Tibial nerve (tissue), 4 donors: ENCODE data around the gene FTMT. TPM values are rescaled to one million over a fixed set of nuclear protein-coding genes. Genes with fewer than 3 reads are reported as not detected.

Experiments used
- DNase-seq, 2 donors: peaks; one replicate each; pipeline ENCODE4 v3.0.0-alpha.2; 2019; ENCODE audit warnings: low spot score in 2 of 2
- H3K27ac ChIP-seq, 4 donors: fragments of 200-600 bp; sonication (generic) in 3 of 4; one replicate each; pipeline ENCODE4 v1.5.1; 2017 to 2019; ENCODE audit warnings: mild to moderate bottlenecking in 1 of 4
- H3K27me3 ChIP-seq, 2 donors: fragments of 200-600 bp; sonication (generic) in 1 of 2; one replicate each; pipeline versions ENCODE4 v1.5.1 to v1.6.0; 2017 to 2019
- H3K36me3 ChIP-seq, 3 donors: fragments of 200-600 bp; sonication (generic); one replicate each; pipeline ENCODE4 v1.5.1; 2018 to 2019
- H3K4me1 ChIP-seq, 4 donors: fragments of 200-600 bp; sonication (generic) in 3 of 4; one replicate each; pipeline ENCODE4 v1.5.1; 2017 to 2019
- H3K4me3 ChIP-seq, 4 donors: fragments of 200-600 bp; sonication (generic) in 3 of 4; one replicate each; pipeline ENCODE4 v1.5.1; 2017 to 2019; ENCODE audit warnings: mild to moderate bottlenecking in 1 of 4, moderate library complexity in 1 of 4
- H3K9me3 ChIP-seq, 4 donors: fragments of 200-600 bp; sonication (generic) in 3 of 4; one replicate each; pipeline ENCODE4 v1.5.1; 2017 to 2019
- EP300 ChIP-seq, 2 donors: sonication (generic); formaldehyde crosslinking; IDR thresholded peaks; one replicate each; pipeline ENCODE4 v1.6.1; 2017; ENCODE audit warnings: antibody characterized with exemption in 2 of 2, mild to moderate bottlenecking in 1 of 2
- POLR2A ChIP-seq, 2 donors: fragments of 450-650 bp; IDR thresholded peaks; one replicate each; pipeline ENCODE4 v1.6.1; 2017; ENCODE audit warnings: antibody characterized with exemption in 2 of 2, mild to moderate bottlenecking in 2 of 2, moderate library complexity in 2 of 2
- WGBS, 2 donors: methylation state at CpG; one replicate each; pipeline ENCODE4 v1.1.5; 2018; 5-methylcytosine and 5-hydroxymethylcytosine counted together
- total RNA-seq, 4 donors: library from RNA; depleted of rRNA; stranded (reverse); fragments of >200 nt; gene quantifications; one replicate each; pipeline ENCODE4 v1.1.0, GENCODE V29; 2016
- TF ChIP-seq, protein P1 (sequence below), 5 experiments: fragments of 200-600 bp in 3 of 5; fragments of 450-650 bp in 2 of 5; sonication (generic) in 3 of 5; IDR thresholded peaks; one replicate each; pipeline ENCODE4 v1.5.1; 2016 to 2019; ENCODE audit warnings: antibody characterized with exemption in 5 of 5, mild to moderate bottlenecking in 3 of 5, moderate library complexity in 2 of 5

Gene FTMT
- total RNA-seq, 4 donors from 2014 or later = not detected

DNA sequence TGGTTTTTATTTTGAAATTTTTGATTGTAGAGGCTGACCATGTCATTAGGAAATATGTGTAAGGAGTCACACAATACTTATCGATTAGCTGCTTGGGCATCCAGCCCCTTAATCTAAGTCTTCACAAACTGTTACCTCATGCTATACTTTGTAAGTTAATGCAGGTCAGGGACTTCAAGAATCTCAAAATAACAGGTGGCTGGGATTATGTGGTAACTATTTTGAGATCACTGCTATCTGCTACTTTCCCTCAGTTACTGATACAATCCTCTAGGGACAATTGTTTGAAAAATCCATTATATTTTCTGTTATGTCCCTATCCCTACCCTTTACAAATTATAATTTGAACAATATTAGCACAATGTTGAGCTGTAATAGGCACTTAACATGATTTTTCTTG is 21.7 kb downstream of the FTMT start:
- WGBS, 2 donors = 92 to 96% methylated on average over 1 of the region's 1 CpG
- no peak for DNase-seq
- no peaks in the 10 kb centered on the region for H3K27me3 ChIP-seq

DNA sequence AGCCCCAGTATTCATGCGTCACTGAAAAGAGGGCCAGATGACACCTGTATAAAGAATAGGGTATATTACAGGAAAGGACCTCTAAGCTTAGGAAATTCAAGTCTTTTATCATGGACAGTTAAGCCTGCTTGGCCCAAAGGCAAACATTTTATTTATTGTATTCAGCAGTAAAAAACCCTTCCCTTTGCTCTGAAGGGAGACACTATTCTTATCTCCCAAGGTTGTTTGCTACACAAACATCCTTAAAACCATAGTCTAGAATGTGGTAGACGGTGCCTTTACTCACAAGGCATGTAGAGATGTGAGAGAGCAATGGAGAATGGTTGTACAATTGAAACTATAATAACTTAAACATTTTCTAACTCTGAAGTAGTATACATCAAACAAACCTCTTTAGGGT is 33.9 kb downstream of the FTMT start:
- H3K27ac ChIP-seq = no peak overlapping the region
- no peaks in the 10 kb centered on the region for H3K27me3 ChIP-seq
- no peaks in the 10 kb centered on the region for H3K4me1 ChIP-seq
- no peaks in the 10 kb centered on the region for H3K9me3 ChIP-seq
- H3K36me3 ChIP-seq = no peaks in the 10 kb centered on the region
- 86 to 87% methylated on average over 2 of the region's 2 CpGs for WGBS, 2 donors
- no peak for TF ChIP-seq EP300 (IDR thresholded peaks at IDR 0.05)
- TF ChIP-seq, protein P1, sequence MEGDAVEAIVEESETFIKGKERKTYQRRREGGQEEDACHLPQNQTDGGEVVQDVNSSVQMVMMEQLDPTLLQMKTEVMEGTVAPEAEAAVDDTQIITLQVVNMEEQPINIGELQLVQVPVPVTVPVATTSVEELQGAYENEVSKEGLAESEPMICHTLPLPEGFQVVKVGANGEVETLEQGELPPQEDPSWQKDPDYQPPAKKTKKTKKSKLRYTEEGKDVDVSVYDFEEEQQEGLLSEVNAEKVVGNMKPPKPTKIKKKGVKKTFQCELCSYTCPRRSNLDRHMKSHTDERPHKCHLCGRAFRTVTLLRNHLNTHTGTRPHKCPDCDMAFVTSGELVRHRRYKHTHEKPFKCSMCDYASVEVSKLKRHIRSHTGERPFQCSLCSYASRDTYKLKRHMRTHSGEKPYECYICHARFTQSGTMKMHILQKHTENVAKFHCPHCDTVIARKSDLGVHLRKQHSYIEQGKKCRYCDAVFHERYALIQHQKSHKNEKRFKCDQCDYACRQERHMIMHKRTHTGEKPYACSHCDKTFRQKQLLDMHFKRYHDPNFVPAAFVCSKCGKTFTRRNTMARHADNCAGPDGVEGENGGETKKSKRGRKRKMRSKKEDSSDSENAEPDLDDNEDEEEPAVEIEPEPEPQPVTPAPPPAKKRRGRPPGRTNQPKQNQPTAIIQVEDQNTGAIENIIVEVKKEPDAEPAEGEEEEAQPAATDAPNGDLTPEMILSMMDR (IDR thresholded peaks at IDR 0.05) = no peak
- no peak overlapping the region for H3K4me3 ChIP-seq
- DNase-seq = no peak

More for the DNA sequence above, 21.7 kb downstream of the FTMT start:
- Histone ChIP-seq H3K4me3 (no peak overlapping the region), H3K27ac (no peak overlapping the region), H3K4me1 (no peaks in the 10 kb centered on the region), H3K36me3 (no peaks in the 10 kb centered on the region), H3K9me3 (no peaks in the 10 kb centered on the region)
- TF ChIP-seq EP300 (IDR thresholded peaks at IDR 0.05) = no peak
- TF ChIP-seq, protein P1 (IDR thresholded peaks at IDR 0.05) = no peak
- no peak for TF ChIP-seq POLR2A (IDR thresholded peaks at IDR 0.05)

DNA sequence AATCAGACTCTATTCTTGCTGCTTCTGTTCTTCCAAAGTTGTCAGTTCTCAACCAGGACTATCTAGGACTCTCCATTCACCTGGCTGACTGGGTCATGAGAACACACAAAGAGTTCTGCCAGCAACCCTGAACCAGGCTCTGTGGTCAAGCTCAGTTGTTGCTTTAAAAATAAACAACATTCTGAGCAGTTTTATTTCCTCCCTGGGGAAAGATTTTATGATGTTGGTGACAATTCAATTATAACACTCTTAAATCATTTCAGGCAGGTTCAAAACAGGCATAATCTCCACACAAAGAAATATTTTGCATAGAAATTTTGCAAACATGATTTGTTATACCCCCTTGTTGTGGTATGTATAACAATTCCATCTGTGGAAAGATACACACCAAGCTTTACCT is 36.0 kb downstream of the FTMT start:
- no peak overlapping the region for H3K4me3 ChIP-seq
- no peak for TF ChIP-seq POLR2A (IDR thresholded peaks at IDR 0.05)
- TF ChIP-seq, protein P1 (IDR thresholded peaks at IDR 0.05) = no peak
- no peak for TF ChIP-seq EP300 (IDR thresholded peaks at IDR 0.05)
- H3K9me3 ChIP-seq = no peaks in the 10 kb centered on the region
- H3K36me3 ChIP-seq = no peaks in the 10 kb centered on the region
- no peaks in the 10 kb centered on the region for H3K27me3 ChIP-seq
- no peak overlapping the region for H3K27ac ChIP-seq
- DNase-seq = no peak
- H3K4me1 ChIP-seq = no peaks in the 10 kb centered on the region

DNA sequence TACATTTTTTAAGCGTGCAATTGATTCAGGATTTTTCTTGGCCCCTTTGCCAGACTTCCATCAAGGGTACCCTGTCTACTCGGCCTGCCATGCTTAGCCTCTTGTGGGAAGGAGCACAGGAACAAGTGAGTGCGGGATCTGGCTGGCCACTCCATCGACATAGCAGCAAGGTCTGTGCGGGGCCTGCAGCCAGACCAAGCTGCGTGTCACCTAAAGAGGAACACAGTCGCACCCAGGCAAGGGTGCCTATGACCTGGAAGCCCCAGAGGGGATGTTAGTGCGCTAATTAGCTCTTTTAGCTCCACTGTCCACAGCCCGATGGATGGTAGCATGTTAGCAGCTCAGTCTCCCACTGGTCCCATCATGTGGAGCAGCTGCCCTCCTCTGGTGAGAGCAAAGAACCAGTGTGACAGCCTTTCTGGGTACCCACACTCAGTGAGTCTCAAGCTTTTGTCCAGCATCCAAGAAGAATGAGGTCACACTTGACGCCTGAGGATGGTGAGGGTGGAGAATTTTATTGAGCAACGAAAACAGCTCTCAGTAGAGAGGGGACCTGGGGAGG is 38.7 kb downstream of the FTMT start:
- Histone ChIP-seq H3K27me3 (no peaks in the 10 kb centered on the region), H3K27ac (no peak overlapping the region), H3K36me3 (no peaks in the 10 kb centered on the region), H3K4me1 (no peaks in the 10 kb centered on the region), H3K9me3 (no peaks in the 10 kb centered on the region), H3K4me3 (no peak overlapping the region)
- TF ChIP-seq, protein P1 (IDR thresholded peaks at IDR 0.05) = no peak
- TF ChIP-seq POLR2A (IDR thresholded peaks at IDR 0.05) (no peak), EP300 (IDR thresholded peaks at IDR 0.05) (no peak)
- no peak for DNase-seq
- WGBS, 2 donors = 91 to 94% methylated on average over 10 to 11 of the region's 11 CpGs

DNA sequence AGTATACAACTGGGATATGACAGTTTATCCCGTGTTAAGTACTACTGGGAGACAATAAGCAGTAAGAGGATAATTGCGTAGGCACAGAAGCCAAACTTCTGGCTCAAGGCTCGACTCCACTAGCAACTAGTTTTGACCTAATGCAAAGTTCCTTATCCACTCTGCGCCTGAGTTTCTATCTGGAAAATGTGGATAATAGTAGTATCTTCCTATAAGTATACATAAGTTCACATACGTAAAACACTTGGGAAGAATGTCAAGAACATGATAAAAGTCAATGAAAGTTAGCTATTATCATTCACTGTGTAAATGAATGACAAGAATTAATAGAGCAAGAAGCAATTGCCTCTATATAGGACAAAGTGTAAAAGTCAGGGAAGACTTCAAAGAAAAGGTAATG is 45.7 kb downstream of the FTMT start:
- no peak overlapping the region for H3K27ac ChIP-seq
- no peaks in the 10 kb centered on the region for H3K9me3 ChIP-seq
- TF ChIP-seq, protein P1 (IDR thresholded peaks at IDR 0.05) = no peak
- TF ChIP-seq EP300 (IDR thresholded peaks at IDR 0.05) (no peak), POLR2A (IDR thresholded peaks at IDR 0.05) (no peak)
- H3K27me3 ChIP-seq = no peaks in the 10 kb centered on the region
- 73 to 79% methylated on average over 5 of the region's 5 CpGs for WGBS, 2 donors
- no peaks in the 10 kb centered on the region for H3K4me1 ChIP-seq
- DNase-seq = no peak
- H3K4me3 ChIP-seq = no peak overlapping the region
- H3K36me3 ChIP-seq = no peaks in the 10 kb centered on the region
